ENCODE data around the gene OR7C2. TPM values are rescaled to one million over a fixed set of nuclear protein-coding genes. Genes with fewer than 3 reads are reported as not detected.

OR7C2 gene
- total RNA-seq, 1 experiment from 2014 or later, result not detected

GRCh38 chr19:14978161-14978776 is 37.0 kb downstream of the OR7C2 start:
- RAD21 ChIA-PET (ENCODE audit: low non-redundant PET in 1 of 2, low total read pairs in 2 of 2, uncharacterized antibody in 2 of 2, unreplicated experiment in 2 of 2), result no interaction called here
- Histone ChIP-seq H3K9ac (ENCODE audit: low read length) (no peak overlapping the region), H3K27ac (ENCODE audit: low read depth, low read length) (no peak overlapping the region), H3K36me3 (ENCODE audit: control insufficient read depth in 1 of 2, insufficient read depth in 2 of 2, low read length in 2 of 2) (no peaks in the 10 kb centered on the region), H2AFZ (ENCODE audit: low read depth, low read length, poor library complexity, severe bottlenecking) (no peak overlapping the region), H3K4me3 (replicated peaks in 1 of 2; ENCODE audit: low read depth in 1 of 2, low read length in 2 of 2) (no peak overlapping the region), H3K9me3 (ENCODE audit: control insufficient read depth in 1 of 2, insufficient read depth in 1 of 2, low read depth in 1 of 2, low read length in 2 of 2) (no peaks in the 10 kb centered on the region), H4K20me1 (ENCODE audit: insufficient read depth) (no peaks in the 10 kb centered on the region), H3K79me2 (ENCODE audit: insufficient read depth, low read length) (no peaks in the 10 kb centered on the region), H3K4me1 (ENCODE audit: control insufficient read depth in 1 of 2, insufficient read depth in 2 of 2, low read length in 2 of 2) (no peaks in the 10 kb centered on the region), H3K9me2 (ENCODE audit: insufficient read depth) (no peaks in the 10 kb centered on the region), H3K27me3 (ENCODE audit: insufficient read depth, low read length) (peaks cover 30% of the 10 kb centered on the region), H3K4me2 (ENCODE audit: low read length) (no peak overlapping the region)
- DNase-seq (ENCODE audit: low read depth, low spot score) (no peak), ATAC-seq (no peak)
- BruUV-seq (replicated peaks), result no TSS peak
- CTCF ChIA-PET, result no interaction called here
- intact Hi-C loops (cut with micrococcal nuclease), result no loop called here
- TF ChIP-seq REST (IDR thresholded peaks at IDR 0.05; ENCODE audit: low read depth) (no peak), TCF7L2 (IDR thresholded peaks at IDR 0.05; ENCODE audit: borderline replicate concordance, extremely low read depth, insufficient read depth, insufficient read length) (no peak), EZH2phosphoT487 (IDR thresholded peaks at IDR 0.05; ENCODE audit: borderline replicate concordance) (no peak), POLR2A (IDR thresholded peaks at IDR 0.05; ENCODE audit: borderline replicate concordance, extremely low read depth, insufficient read depth, insufficient read length) (no peak), SIN3A (IDR thresholded peaks at IDR 0.05; ENCODE audit: low read depth) (no peak), JUND (IDR thresholded peaks at IDR 0.05) (no peak), RAD21 (IDR thresholded peaks at IDR 0.05; ENCODE audit: low read depth) (no peak), CTCF (IDR thresholded peaks at IDR 0.05 in 2 of 3, conservative IDR thresholded peaks at IDR 0.05 in 1 of 3; ENCODE audit: borderline replicate concordance in 1 of 3, insufficient read depth in 1 of 3, low read depth in 2 of 3, low read length in 2 of 3) (no peak), FOSL1 (IDR thresholded peaks at IDR 0.05; ENCODE audit: low read depth) (no peak), EGR1 (IDR thresholded peaks at IDR 0.05; ENCODE audit: low read depth) (no peak), CEBPB (IDR thresholded peaks at IDR 0.05; ENCODE audit: low read depth) (no peak)
- POLR2A ChIA-PET, result no interaction called here
